C4-2B (cell line): ENCODE results near the gene ATM.

Experiments used
- H3K27ac ChIP-seq: fragments of 450-650 bp; 2 replicates; pipeline ENCODE4 v1.5.1; 2017
- CTCF ChIP-seq: fragments of 450-650 bp; conservative IDR thresholded peaks from 2 replicates; pipeline ENCODE4 v1.5.1; 2017; ENCODE audit warnings: mild to moderate bottlenecking
- ZFX ChIP-seq: fragments of 450-650 bp; IDR thresholded peaks from 2 replicates; pipeline ENCODE4 v1.6.1; 2017

Gene ATM

GRCh38 chr11:108203075-108203474 lies 19.8 kb upstream of the ATM start:
- H3K27ac ChIP-seq = no peak overlapping the region
- TF ChIP-seq CTCF = no peak
- TF ChIP-seq ZFX = no peak

GRCh38 chr11:108204376-108204775 lies 18.5 kb upstream of the ATM start:
- H3K27ac ChIP-seq = no peak overlapping the region
- TF ChIP-seq ZFX (no peak), CTCF (no peak)

- no peak overlapping the region for H3K27ac ChIP-seq
- no peak for TF ChIP-seq ZFX
- TF ChIP-seq CTCF = no peak
Measured at GRCh38 chr11:108204929-108205499, 17.9 kb upstream of the ATM start.

GRCh38 chr11:108206171-108206570 lies 16.7 kb upstream of the ATM start:
- TF ChIP-seq CTCF (no peak), ZFX (no peak)
- H3K27ac ChIP-seq = no peak overlapping the region

- TF ChIP-seq CTCF = no peak
- no peak for TF ChIP-seq ZFX
- no peak overlapping the region for H3K27ac ChIP-seq
Measured at GRCh38 chr11:108206969-108207682, 15.7 kb upstream of the ATM start.

GRCh38 chr11:108207683-108208060 lies 15.2 kb upstream of the ATM start:
- H3K27ac ChIP-seq = no peak overlapping the region

More at GRCh38 chr11:108207683-108208060, 15.2 kb upstream of the ATM start:
- TF ChIP-seq CTCF (no peak), ZFX (no peak)
